Large intestine (tissue), 3 donors: ENCODE data around the gene TP63. TPM values are rescaled to one million over a fixed set of nuclear protein-coding genes. Genes with fewer than 3 reads are reported as not detected.

Experiments used
- DNase-seq, 2 donors: peaks; one replicate each; pipeline versions ENCODE4 v3.0.0 to v3.0.0-alpha.2; 2013
- H3K27ac ChIP-seq: one replicate; pipeline ENCODE4 v1.5.1; 2013; ENCODE audit warnings: low read length
- H3K27me3 ChIP-seq: 2 replicates; pipeline ENCODE4 v1.6.1; 2013; ENCODE audit warnings: low read length; ENCODE audit not compliant: control insufficient read depth, insufficient read depth
- H3K36me3 ChIP-seq: 2 replicates; pipeline ENCODE4 v1.6.1; 2013; ENCODE audit warnings: low read length; ENCODE audit not compliant: control insufficient read depth, insufficient read depth
- H3K4me1 ChIP-seq: one replicate; pipeline ENCODE4 v1.6.1; 2013; ENCODE audit warnings: low read length; ENCODE audit not compliant: control insufficient read depth, insufficient read depth
- H3K4me3 ChIP-seq: one replicate; pipeline ENCODE4 v1.5.1; 2013; ENCODE audit warnings: low read length
- H3K9me3 ChIP-seq: one replicate; pipeline ENCODE4 v1.6.1; 2013; ENCODE audit warnings: mild to moderate bottlenecking, low read depth, low read length, moderate library complexity; ENCODE audit not compliant: control insufficient read depth
- WGBS: methylation state at CpG from one replicate; pipeline ENCODE4 v1.1.5; 2013; ENCODE audit warnings: low lambda C conversion rate; ENCODE audit not compliant: insufficient coverage; 5-methylcytosine and 5-hydroxymethylcytosine counted together
- polyA plus RNA-seq: library from polyadenylated mRNA; unstranded; fragments of 120-200 nt; gene quantifications from one replicate; pipeline ENCODE4 v1.2.1, GENCODE V29; 2013

TP63 gene
- polyA plus RNA-seq, 1 donor = 0.07 TPM

DNA sequence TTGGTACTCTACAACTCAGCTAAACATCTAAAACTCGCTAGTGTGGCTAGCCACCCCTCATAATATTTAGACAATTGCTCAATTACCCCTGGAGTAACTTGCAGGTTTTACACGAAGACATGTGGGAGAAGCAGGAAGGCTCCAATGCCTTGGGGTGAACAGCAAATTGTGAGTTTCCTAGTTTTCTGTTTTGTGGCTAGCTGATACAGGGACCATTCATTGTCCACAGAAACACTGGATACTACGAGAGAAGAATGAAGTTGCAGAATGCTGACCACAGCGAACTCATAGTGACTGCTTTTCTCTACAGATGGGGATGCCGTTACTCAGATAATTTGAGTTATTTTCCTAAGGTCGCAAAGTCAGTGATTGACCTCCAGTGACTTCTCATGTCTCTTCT, 276.6 kb downstream of the TP63 start:
- H3K4me3 ChIP-seq = no peak overlapping the region
- H3K9me3 ChIP-seq = no peaks in the 10 kb centered on the region
- no peaks in the 10 kb centered on the region for H3K27me3 ChIP-seq
- H3K36me3 ChIP-seq = no peaks in the 10 kb centered on the region
- H3K4me1 ChIP-seq = no peaks in the 10 kb centered on the region
- no peak overlapping the region for H3K27ac ChIP-seq
- DNase-seq = no peak
- 86% methylated on average over 1 of the region's 6 CpGs for WGBS

DNA sequence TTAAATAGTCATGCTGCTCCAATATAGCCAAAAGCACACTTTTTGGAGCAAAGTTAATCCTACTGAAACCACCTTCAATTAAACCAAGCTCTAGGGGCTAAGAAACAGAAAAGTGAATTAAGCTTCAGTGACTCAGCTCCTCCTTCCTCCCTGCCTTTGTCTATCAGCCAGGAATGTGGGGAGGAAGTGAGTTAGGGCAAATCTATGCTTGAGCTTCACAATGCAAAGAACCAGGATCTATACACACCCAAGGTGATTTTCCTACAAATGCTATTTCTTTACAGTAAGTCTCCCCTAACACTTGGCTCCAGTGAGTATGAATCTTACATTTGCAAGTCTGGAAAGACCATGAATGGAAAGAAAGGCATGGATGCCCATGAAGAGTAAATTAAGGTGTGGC, 277.5 kb downstream of the TP63 start:
- no peaks in the 10 kb centered on the region for H3K36me3 ChIP-seq
- H3K27me3 ChIP-seq = no peaks in the 10 kb centered on the region
- DNase-seq = no peak
- no peaks in the 10 kb centered on the region for H3K9me3 ChIP-seq
- no peak overlapping the region for H3K4me3 ChIP-seq
- no peaks in the 10 kb centered on the region for H3K4me1 ChIP-seq
- H3K27ac ChIP-seq = no peak overlapping the region

- no peaks in the 10 kb centered on the region for H3K27me3 ChIP-seq
- 80% methylated on average over 1 of the region's 3 CpGs for WGBS
- no peak for DNase-seq
- H3K4me1 ChIP-seq = no peaks in the 10 kb centered on the region
- H3K9me3 ChIP-seq = no peaks in the 10 kb centered on the region
- no peak overlapping the region for H3K27ac ChIP-seq
- H3K36me3 ChIP-seq = no peaks in the 10 kb centered on the region
- no peak overlapping the region for H3K4me3 ChIP-seq
Observed at GRCh38 chr3:189909139-189909538, 277.9 kb downstream of the TP63 start.

DNA sequence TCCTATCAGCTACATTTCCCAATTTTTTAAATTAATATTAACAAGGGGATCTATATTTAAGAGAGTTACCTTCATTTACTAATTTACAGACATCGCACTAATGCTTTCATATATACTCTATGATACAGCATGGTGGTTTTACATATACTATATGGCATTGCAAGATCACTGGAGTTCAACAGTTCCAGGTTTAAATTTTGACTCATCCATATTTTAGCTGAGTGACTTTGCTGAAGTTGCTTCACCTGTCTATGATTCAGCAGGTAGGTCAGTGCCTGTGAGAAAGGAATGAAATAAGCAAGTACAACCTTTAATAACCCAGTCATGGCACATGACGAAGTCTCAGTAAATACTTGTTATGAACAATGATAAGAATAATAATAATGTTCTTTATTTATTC, 278.4 kb downstream of the TP63 start:
- Histone ChIP-seq H3K27ac (no peak overlapping the region), H3K4me1 (no peaks in the 10 kb centered on the region), H3K9me3 (no peaks in the 10 kb centered on the region), H3K36me3 (no peaks in the 10 kb centered on the region), H3K27me3 (no peaks in the 10 kb centered on the region), H3K4me3 (no peak overlapping the region)
- no CpG with 5 or more reads among the region's 2 CpGs for WGBS
- no peak for DNase-seq

- Histone ChIP-seq H3K9me3 (no peaks in the 10 kb centered on the region), H3K27me3 (no peaks in the 10 kb centered on the region), H3K4me3 (no peak overlapping the region), H3K36me3 (no peaks in the 10 kb centered on the region), H3K4me1 (no peaks in the 10 kb centered on the region), H3K27ac (no peak overlapping the region)
- WGBS = no CpG with 5 or more reads among the region's 1 CpG
- DNase-seq = no peak
Observed at GRCh38 chr3:189911001-189911400, 279.8 kb downstream of the TP63 start.

- no peak for DNase-seq
- Histone ChIP-seq H3K36me3 (no peaks in the 10 kb centered on the region), H3K27me3 (no peaks in the 10 kb centered on the region), H3K4me3 (no peak overlapping the region), H3K4me1 (no peaks in the 10 kb centered on the region), H3K9me3 (no peaks in the 10 kb centered on the region), H3K27ac (no peak overlapping the region)
- 86% methylated on average over 3 of the region's 3 CpGs for WGBS
Observed at GRCh38 chr3:189914799-189915198, 283.6 kb downstream of the TP63 start.

- no peak for DNase-seq
- Histone ChIP-seq H3K27ac (no peak overlapping the region), H3K4me3 (no peak overlapping the region), H3K9me3 (no peaks in the 10 kb centered on the region), H3K36me3 (no peaks in the 10 kb centered on the region), H3K27me3 (no peaks in the 10 kb centered on the region), H3K4me1 (no peaks in the 10 kb centered on the region)
Observed at GRCh38 chr3:189921770-189922169, 290.6 kb downstream of the TP63 start.

- no peak overlapping the region for H3K4me3 ChIP-seq
- H3K27me3 ChIP-seq = no peaks in the 10 kb centered on the region
- WGBS = 100% methylated on average over 1 of the region's 6 CpGs
- H3K36me3 ChIP-seq = no peaks in the 10 kb centered on the region
- DNase-seq = no peak
- no peak overlapping the region for H3K27ac ChIP-seq
- no peaks in the 10 kb centered on the region for H3K9me3 ChIP-seq
- H3K4me1 ChIP-seq = no peaks in the 10 kb centered on the region
Observed at GRCh38 chr3:189927975-189928895, 297.0 kb downstream of the TP63 start.

DNA sequence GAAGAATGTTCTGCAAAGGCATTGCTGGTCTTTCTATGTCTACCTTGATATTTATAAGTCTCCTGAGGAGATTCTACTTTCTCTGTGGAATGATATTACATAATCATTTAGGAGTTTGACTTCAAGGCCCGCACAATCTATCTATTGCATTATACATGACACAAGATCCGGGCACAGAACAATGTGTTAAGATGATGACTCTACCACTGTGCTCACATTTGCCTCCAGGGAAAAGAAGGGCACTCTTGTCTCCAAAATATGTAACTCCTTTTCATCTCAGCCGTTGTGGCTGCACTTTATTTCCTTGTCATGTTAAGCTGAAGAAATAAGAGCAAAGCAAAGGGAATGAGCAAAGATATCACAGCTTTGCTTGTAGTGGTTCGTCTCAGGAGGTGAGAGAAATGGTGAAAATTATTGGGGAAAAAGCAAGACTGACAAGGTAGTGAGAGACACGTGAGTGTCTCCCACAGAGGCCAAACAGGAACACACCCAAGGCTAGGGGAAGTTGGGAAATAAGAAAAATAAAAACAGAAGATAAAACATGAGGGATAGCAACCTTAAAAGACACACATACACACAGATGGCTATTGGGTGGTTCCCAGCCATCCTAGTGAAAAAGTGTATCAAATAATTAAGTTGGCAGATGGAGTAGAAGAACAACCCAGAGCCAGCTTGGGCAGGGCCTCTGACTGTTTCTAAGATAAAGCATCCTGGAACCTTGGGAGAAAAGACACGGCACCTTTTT, 305.2 kb downstream of the TP63 start:
- Histone ChIP-seq H3K4me1 (peaks cover 8% of the 10 kb centered on the region), H3K27me3 (no peaks in the 10 kb centered on the region), H3K4me3 (no peak overlapping the region), H3K9me3 (no peaks in the 10 kb centered on the region), H3K27ac (no peak overlapping the region), H3K36me3 (no peaks in the 10 kb centered on the region)
- DNase-seq = no peak
- WGBS = 100% methylated on average over 1 of the region's 6 CpGs

DNA sequence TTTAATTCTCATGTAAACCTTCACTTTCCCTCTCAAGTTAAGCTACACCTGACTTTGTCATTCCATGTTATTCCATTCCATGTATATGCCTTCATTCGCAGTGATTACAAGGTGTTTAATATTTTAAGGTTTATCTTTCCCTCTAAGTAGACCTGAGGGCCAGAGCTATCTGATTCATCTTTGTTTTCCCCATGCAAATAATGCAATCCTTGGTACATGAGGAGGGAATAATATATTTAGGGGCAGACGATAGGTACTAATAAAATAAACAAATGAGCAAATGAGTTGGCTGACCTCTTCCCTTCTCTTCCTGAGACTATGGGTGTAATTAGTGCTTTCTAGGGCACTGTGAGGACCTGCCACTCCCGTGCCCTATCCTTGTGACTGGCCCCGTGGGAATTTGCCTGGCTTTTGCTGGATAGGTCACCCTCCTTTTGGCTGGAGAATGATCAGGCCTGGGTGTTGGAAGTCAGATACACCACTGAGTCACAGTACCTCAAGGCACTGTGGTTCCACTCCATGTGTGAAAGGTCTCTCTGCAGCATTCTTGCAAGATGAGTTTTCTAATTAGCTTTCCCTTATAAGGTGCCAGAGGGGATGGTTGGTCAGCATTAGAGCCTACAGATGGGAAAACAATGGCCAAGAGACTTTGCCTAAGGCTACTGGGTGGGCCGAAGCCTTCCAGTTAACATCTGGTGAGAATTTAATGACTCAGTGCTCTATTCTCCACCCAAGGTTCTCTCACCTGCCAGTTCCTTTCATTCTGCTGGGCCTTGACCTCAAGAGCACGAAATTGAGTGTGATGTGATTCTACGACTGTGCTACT, 306.3 kb downstream of the TP63 start:
- no peak overlapping the region for H3K27ac ChIP-seq
- H3K36me3 ChIP-seq = no peaks in the 10 kb centered on the region
- DNase-seq = no peak
- H3K4me1 ChIP-seq = peaks cover 12% of the 10 kb centered on the region
- H3K9me3 ChIP-seq = no peaks in the 10 kb centered on the region
- H3K4me3 ChIP-seq = no peak overlapping the region
- WGBS = no CpG with 5 or more reads among the region's 7 CpGs
- H3K27me3 ChIP-seq = no peaks in the 10 kb centered on the region
